GM12801 (cell line): Measurements from ENCODE around the gene KLHL14.

Source experiments
- TF ChIP-seq, protein P1 (sequence below): IDR thresholded peaks from one replicate; pipeline ENCODE4 v1.5.1; 2011; ENCODE audit warnings: control low read depth; ENCODE audit not compliant: insufficient read length; ENCODE audit errors: extremely low read depth

The KLHL14 gene

DNA sequence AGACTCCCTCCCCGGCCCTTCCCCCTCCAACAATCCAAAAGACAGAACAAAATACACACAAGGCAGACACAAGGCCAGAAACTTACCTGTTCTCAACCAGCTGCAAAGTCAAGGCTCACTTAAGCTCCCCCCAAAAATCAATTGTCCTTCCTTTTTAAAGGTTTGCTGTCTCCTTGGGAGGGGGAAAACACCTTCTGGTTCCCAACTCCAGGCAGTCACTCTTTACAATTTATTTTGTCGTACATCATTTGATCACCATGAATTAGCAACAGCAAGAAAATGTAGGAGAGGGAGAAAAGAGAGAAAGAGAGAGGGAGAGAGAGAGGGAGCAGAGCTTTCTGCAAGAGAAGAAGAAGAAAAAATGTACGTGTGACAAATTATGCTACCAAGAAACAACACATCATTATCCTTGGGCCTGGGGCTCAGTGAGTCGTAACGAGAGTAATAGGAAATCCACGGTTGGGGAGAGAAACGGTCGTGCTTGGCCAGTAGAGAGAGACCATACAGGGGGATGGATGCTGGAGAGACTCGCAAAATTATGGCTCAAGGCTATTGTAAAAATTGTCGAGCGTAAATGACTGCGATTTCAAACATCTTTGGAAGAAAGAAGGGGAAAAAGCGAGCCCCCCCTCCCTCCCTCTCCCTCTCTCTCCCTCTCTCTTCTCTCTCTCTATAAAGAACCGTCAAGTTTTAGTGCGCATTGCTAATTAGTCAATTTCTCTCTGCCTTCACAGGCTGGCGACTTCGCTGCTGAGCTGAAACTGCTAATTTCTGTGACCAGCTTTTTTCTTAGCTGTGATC lies at the start of gene KLHL14:
TSS of gene KLHL14 (minus strand) at position 443 of the 801 bp plus-strand sequence. CDS start 2,432 bp downstream, outside the sequence.
- TF ChIP-seq, protein P1, sequence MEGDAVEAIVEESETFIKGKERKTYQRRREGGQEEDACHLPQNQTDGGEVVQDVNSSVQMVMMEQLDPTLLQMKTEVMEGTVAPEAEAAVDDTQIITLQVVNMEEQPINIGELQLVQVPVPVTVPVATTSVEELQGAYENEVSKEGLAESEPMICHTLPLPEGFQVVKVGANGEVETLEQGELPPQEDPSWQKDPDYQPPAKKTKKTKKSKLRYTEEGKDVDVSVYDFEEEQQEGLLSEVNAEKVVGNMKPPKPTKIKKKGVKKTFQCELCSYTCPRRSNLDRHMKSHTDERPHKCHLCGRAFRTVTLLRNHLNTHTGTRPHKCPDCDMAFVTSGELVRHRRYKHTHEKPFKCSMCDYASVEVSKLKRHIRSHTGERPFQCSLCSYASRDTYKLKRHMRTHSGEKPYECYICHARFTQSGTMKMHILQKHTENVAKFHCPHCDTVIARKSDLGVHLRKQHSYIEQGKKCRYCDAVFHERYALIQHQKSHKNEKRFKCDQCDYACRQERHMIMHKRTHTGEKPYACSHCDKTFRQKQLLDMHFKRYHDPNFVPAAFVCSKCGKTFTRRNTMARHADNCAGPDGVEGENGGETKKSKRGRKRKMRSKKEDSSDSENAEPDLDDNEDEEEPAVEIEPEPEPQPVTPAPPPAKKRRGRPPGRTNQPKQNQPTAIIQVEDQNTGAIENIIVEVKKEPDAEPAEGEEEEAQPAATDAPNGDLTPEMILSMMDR = no peak

- TF ChIP-seq, protein P1 = no peak
Measured at GRCh38 chr18:32822197-32822596, 49.4 kb upstream of the KLHL14 start.

- TF ChIP-seq, protein P1 = no peak
Measured at GRCh38 chr18:32815881-32816280, 43.1 kb upstream of the KLHL14 start.

DNA sequence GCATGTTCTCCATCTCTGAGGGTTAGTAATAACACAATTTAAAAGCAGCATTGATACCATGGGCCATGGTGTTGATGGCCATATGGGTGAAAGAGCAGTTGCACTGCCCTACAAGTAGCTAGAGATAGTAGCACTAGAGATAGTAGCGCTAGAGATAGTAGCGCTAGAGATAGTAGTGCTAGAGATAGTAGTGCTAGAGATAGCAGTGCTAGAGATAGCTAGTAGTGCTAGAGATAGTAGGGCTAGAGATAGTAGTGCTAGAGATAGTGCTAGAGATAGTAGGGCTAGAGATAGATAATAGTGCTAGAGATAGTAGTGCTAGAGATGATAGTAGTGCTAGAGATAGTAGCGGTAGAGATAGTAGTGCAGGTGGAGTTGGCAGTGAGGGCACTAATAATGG lies 39.5 kb upstream of the KLHL14 start:
- TF ChIP-seq, protein P1 = no peak

DNA sequence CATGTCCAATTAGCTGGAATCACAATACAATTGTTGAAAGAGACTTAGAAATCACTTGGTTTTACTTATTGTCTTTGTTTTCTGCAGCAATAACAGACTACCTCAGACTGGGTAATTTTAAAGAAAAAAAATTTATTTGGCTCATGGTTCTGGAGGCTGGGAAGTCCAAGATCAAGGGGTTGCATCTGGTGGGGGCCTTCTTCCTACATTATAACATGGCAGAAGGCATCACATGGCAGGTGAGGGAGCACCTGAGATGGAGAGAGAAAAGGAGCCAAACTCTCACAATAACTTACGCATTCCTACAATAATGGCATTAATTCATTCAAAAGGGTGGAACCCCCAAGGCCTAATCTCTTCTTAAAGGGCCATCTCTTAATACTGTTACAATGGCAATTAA lies 37.5 kb upstream of the KLHL14 start:
- TF ChIP-seq, protein P1 = no peak

GRCh38 chr18:32805354-32805753 lies 32.5 kb upstream of the KLHL14 start:
- TF ChIP-seq, protein P1 = no peak

DNA sequence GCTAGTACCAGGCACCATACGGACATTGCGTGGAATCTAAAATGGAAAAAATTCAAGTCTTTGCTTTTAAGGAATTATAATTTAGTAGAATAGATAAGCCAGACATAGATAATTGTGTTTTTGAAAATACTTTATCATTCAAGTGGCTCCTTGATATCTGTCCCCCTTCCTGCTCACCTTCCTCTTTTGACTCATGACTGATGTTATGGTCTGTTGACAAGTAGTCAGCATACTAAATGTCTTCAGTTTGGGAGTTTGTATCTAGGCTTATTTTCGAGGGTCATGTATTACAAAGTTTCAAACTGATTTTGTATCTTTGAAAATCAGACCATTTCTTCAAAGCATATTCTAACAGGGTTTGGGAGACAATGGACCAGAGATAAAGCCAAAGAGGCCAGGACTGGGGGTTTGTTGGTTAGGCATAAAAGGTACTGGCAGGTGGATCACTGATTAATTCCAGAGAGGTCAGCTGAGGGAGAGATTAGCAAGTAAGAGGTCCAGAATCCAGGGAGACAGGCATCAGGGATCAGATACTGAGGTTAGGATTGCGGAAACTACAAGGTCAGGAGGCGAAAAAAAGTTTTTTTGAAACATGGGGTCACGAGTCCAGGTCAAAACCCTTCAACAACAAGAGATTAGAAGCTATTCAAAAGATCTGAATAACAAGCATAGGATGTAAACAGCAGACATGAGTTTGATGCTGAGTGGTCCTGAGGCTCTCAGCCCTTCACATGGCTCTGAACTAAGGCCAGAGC lies 31.5 kb upstream of the KLHL14 start:
- TF ChIP-seq, protein P1 = no peak
